Nephron (organoid): ENCODE data around the gene IGDCC3.
A peak's percentile ranks its signal among the peaks of the same experiment; 100 is the strongest.

Experiments
- H3K27ac Mint-ChIP-seq, 3 experiments: 2 replicates each; pipeline ENCODE4 v1.8.0; 2020; ENCODE audit warnings: mixed read lengths in 3 of 3, mild to moderate bottlenecking in 2 of 3, moderate library complexity in 1 of 3
- H3K27me3 Mint-ChIP-seq: 2 replicates; pipeline ENCODE4 v1.8.0; 2021; ENCODE audit warnings: low read depth, mild to moderate bottlenecking, moderate library complexity, mixed read lengths
- H3K36me3 Mint-ChIP-seq: 2 replicates; pipeline ENCODE4 v1.8.0; 2020; ENCODE audit warnings: low read depth, mixed read lengths
- H3K4me1 Mint-ChIP-seq: 2 replicates; pipeline ENCODE4 v1.8.0; 2020; ENCODE audit warnings: mixed read lengths
- H3K4me3 Mint-ChIP-seq, 3 experiments: 2 replicates each; pipeline ENCODE4 v1.8.0; 2020; ENCODE audit warnings: mild to moderate bottlenecking in 3 of 3, mixed read lengths in 3 of 3, moderate library complexity in 2 of 3
- H3K9me3 Mint-ChIP-seq: 2 replicates; pipeline ENCODE4 v1.8.0; 2020; ENCODE audit warnings: mixed read lengths
- CTCF ChIP-seq, 3 experiments: fragments of 200-600 bp; sonication (generic); IDR thresholded peaks; one replicate each; pipeline ENCODE4 v1.5.0; 2021; ENCODE audit warnings: antibody characterized with exemption in 3 of 3; ENCODE audit not compliant: unreplicated experiment in 3 of 3

Gene IGDCC3

GRCh38 chr15:65318870-65319356 lies 58.9 kb downstream of the IGDCC3 start:
- H3K4me3 Mint-ChIP-seq, result no peak overlapping the region
- H3K27me3 Mint-ChIP-seq, result peaks cover 7% of the 10 kb centered on the region
- H3K36me3 Mint-ChIP-seq, result no peaks in the 10 kb centered on the region
- peak overlapping the region; percentile 17 to 77 (median 21) for H3K27ac Mint-ChIP-seq
- peaks cover 14% of the 10 kb centered on the region for H3K4me1 Mint-ChIP-seq
- H3K9me3 Mint-ChIP-seq, result no peaks in the 10 kb centered on the region
- peak; percentile 90 to 93 (median 91) for TF ChIP-seq CTCF (IDR thresholded peaks at IDR 0.05; ENCODE audit: unreplicated experiment in 3 of 3)

- Mint-ChIP-seq H3K27me3 (peaks cover 9% of the 10 kb centered on the region), H3K4me3 (peak overlapping the region; percentile 6 to 54 (median 52)), H3K9me3 (no peaks in the 10 kb centered on the region), H3K4me1 (peaks cover 25% of the 10 kb centered on the region), H3K27ac (peak overlapping the region; percentile 69 to 94 (median 93)), H3K36me3 (no peaks in the 10 kb centered on the region)
- TF ChIP-seq CTCF (IDR thresholded peaks at IDR 0.05; ENCODE audit: unreplicated experiment in 3 of 3), result no peak
These were observed 65.3 kb downstream of the IGDCC3 start for GRCh38 chr15:65312400-65312916.

DNA sequence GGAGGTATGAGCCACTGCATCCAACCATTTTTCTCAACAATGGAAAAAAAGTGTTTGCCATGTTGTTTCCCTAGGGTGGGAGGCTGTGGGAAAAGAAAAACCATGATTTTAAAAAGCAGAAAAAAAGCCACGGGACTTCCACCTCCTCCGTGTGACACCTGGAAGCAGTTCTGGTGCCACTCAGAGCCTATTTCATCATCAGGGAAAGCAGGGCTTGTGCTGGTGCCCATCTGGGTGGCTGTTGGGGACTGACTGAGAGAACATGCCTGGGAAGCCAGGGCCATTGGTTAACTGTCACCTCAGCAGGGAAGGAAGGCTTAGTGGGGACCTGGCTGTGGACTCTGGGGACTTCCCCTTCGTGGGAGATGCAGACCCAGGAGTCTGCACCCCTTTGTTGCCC lies 66.0 kb downstream of the IGDCC3 start:
- no peaks in the 10 kb centered on the region for H3K9me3 Mint-ChIP-seq
- no peak overlapping the region for H3K4me3 Mint-ChIP-seq
- no peaks in the 10 kb centered on the region for H3K36me3 Mint-ChIP-seq
- H3K4me1 Mint-ChIP-seq, result peaks cover 25% of the 10 kb centered on the region
- peaks cover 9% of the 10 kb centered on the region for H3K27me3 Mint-ChIP-seq
- TF ChIP-seq CTCF (IDR thresholded peaks at IDR 0.05; ENCODE audit: unreplicated experiment in 3 of 3), result no peak
- peak overlapping the region in 1 of 3 experiments; percentile 93 for H3K27ac Mint-ChIP-seq

GRCh38 chr15:65310431-65311137 lies 67.2 kb downstream of the IGDCC3 start:
- H3K4me1 Mint-ChIP-seq, result peaks cover 33% of the 10 kb centered on the region
- peaks cover 9% of the 10 kb centered on the region for H3K27me3 Mint-ChIP-seq
- H3K4me3 Mint-ChIP-seq, result no peak overlapping the region
- no peak for TF ChIP-seq CTCF (IDR thresholded peaks at IDR 0.05; ENCODE audit: unreplicated experiment in 3 of 3)
- no peaks in the 10 kb centered on the region for H3K9me3 Mint-ChIP-seq
- H3K36me3 Mint-ChIP-seq, result no peaks in the 10 kb centered on the region
- peak overlapping the region in 2 of 3 experiments; percentile 42 to 95 for H3K27ac Mint-ChIP-seq

- TF ChIP-seq CTCF (IDR thresholded peaks at IDR 0.05; ENCODE audit: unreplicated experiment in 3 of 3), result no peak
- peak overlapping the region; percentile 42 to 95 (median 64) for H3K27ac Mint-ChIP-seq
- no peak overlapping the region for H3K4me3 Mint-ChIP-seq
- H3K36me3 Mint-ChIP-seq, result no peaks in the 10 kb centered on the region
- peaks cover 35% of the 10 kb centered on the region for H3K4me1 Mint-ChIP-seq
- no peaks in the 10 kb centered on the region for H3K9me3 Mint-ChIP-seq
- H3K27me3 Mint-ChIP-seq, result peaks cover 9% of the 10 kb centered on the region
These were observed 67.9 kb downstream of the IGDCC3 start for GRCh38 chr15:65309882-65310418.
